ENCODE measurements around the gene EIF4E1B. TPM values are rescaled to one million over a fixed set of nuclear protein-coding genes. Genes with fewer than 3 reads are reported as not detected.

Gene EIF4E1B
- total and polyA plus RNA-seq, 7 donors: 0.36 TPM; not detected in 6

DNA sequence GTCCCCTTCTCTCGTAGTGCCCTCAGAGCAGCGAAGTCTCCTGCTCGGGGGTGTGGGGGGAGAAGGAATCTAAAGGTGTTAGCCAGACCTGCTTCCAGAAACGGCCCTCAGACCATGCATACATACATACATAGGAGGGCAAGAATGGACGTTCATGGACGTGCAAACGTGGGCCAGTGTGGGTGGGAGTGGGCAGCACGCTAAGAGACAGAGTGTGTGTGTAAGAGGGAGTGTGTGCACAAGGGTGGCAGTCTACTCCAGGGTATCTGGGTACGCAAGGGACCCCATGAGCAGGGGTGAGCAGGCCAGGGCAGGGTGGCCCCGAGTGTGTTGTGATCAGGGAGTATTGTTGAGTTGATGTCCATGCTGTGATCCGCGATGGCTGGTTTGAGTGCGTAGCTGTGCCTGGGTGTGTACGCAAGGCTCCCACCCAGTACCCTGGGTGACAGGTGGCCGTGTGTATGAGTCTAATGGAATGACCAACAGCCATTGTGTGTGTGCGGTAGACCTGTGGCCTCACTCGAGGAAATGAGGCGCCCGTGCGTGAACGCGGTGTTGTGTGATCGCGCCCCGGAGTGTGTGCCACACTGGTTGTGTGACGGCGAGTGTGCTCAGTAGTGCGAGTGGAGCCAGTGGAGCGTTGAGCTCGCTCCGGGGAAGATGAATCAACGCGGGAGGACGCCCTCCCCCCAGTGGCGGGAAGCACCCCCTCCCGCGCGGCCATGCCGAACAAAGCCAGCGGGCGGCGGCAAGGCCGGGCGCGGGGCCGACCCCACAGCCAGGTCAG is 21.3 kb upstream of the EIF4E1B start:
- Histone ChIP-seq H3K9me3 (no peaks in the 10 kb centered on the region), H3K4me3 (peak overlapping the region in 3 of 4 donors; percentile 46 to 65 (median 60)), H3K27ac (no peak overlapping the region), H3K4me1 (peaks cover 0 to 18% (median 14%) of the 10 kb centered on the region in 4 donors), H3K36me3 (no peaks in the 10 kb centered on the region), H3K27me3 (peaks cover 0 to 41% (median 19%) of the 10 kb centered on the region in 3 donors)
- TF ChIP-seq, protein P1, sequence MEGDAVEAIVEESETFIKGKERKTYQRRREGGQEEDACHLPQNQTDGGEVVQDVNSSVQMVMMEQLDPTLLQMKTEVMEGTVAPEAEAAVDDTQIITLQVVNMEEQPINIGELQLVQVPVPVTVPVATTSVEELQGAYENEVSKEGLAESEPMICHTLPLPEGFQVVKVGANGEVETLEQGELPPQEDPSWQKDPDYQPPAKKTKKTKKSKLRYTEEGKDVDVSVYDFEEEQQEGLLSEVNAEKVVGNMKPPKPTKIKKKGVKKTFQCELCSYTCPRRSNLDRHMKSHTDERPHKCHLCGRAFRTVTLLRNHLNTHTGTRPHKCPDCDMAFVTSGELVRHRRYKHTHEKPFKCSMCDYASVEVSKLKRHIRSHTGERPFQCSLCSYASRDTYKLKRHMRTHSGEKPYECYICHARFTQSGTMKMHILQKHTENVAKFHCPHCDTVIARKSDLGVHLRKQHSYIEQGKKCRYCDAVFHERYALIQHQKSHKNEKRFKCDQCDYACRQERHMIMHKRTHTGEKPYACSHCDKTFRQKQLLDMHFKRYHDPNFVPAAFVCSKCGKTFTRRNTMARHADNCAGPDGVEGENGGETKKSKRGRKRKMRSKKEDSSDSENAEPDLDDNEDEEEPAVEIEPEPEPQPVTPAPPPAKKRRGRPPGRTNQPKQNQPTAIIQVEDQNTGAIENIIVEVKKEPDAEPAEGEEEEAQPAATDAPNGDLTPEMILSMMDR (IDR thresholded peaks at IDR 0.05): no peak
- TF ChIP-seq EP300 (IDR thresholded peaks at IDR 0.05): no peak
- TF ChIP-seq POLR2A (IDR thresholded peaks at IDR 0.05): no peak
- TF ChIP-seq POLR2AphosphoS5 (IDR thresholded peaks at IDR 0.05): no peak
- intact Hi-C loops (cut with DNase I): no loop called here
- DNase-seq: no peak
- 31 to 38% methylated on average over 46 of the region's 46 CpGs for WGBS, 2 donors

DNA sequence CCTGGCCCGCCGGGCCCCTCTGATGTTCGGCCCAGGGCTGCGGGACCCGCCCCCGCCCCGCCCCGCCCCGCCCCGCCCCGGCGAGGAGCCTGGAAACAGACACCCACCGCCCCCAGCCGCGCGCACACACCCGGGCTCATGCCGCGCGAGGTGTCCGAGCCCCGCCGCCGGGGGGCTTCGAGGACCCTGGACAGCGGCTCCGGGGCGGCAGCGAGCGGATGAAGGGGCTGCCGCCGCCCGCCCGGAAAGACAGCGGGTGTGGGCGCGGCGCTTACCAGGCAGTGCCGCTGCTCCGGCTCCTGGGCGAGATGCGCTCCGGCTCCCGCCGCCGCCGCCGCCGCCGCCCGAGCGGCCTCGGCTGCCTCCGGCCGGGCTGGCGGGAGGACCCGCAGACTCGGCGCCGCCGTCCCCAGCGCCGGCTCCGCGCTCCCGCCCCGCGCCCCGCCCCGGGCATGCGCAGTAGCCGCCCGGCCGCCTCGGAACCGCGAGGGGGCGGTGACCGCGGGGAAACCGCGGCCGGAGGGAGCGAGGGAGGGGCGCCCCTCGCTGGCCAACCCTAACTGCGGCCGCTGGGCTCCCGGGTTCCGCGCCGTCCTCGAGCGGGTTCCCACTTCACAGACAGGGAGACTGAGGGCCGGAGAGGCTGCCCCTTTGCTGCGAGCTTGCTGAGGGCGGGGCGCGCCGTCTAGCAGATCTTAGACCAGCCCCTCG is 20.6 kb upstream of the EIF4E1B start, which contains the start of gene GPRIN1:
Gene GPRIN1, minus strand, starts transcription at position 433 of the 711 bp plus-strand sequence. CDS start 10,322 bp downstream, outside the sequence.
- peak within 1 kb of the TSS; percentile 14 to 65 (median 53) for H3K4me3 ChIP-seq
- TF ChIP-seq, protein P1 (IDR thresholded peaks at IDR 0.05): no peak
- no peak for TF ChIP-seq EP300 (IDR thresholded peaks at IDR 0.05)
- no peak for TF ChIP-seq POLR2AphosphoS5 (IDR thresholded peaks at IDR 0.05)
- no peak for TF ChIP-seq POLR2A (IDR thresholded peaks at IDR 0.05)
- no peaks in the 10 kb centered on the region for H3K9me3 ChIP-seq
- no peak within 1 kb of the TSS for H3K27ac ChIP-seq
- H3K4me1 ChIP-seq: peaks cover 0 to 19% (median 14%) of the 10 kb centered on the region in 4 donors
- no peaks in the 10 kb centered on the region for H3K36me3 ChIP-seq
- WGBS, 2 donors: 1% methylated on average over 101 of the region's 101 CpGs
- DNase-seq: no peak
- peaks cover 0 to 41% (median 19%) of the 10 kb centered on the region in 3 donors for H3K27me3 ChIP-seq
- intact Hi-C loops (cut with DNase I): no loop called here

DNA sequence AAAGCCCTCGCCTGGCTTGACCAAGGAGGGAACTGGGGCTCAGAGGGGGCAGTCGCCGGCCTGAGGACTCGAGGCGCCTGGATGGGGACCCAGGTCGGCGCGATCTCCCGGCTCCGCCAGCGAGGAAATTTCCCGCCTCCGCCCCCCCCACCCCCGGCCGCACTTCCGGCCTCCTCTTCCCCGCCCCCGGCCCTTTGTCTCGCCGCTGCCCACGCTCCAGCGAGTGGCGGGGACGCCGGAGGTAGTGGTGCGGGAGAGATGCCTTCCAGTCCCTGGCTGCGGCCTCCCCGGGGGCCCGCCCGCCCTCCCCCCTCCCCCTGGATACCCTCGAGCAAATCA is 20.1 kb upstream of the EIF4E1B start:
- Histone ChIP-seq H3K27ac (no peak overlapping the region), H3K36me3 (no peaks in the 10 kb centered on the region), H3K9me3 (no peaks in the 10 kb centered on the region), H3K4me1 (peaks cover 0 to 19% (median 14%) of the 10 kb centered on the region in 4 donors), H3K4me3 (peak overlapping the region; percentile 14 to 65 (median 53)), H3K27me3 (peaks cover 0 to 46% (median 23%) of the 10 kb centered on the region in 3 donors)
- no peak for TF ChIP-seq POLR2AphosphoS5 (IDR thresholded peaks at IDR 0.05)
- TF ChIP-seq, protein P1 (IDR thresholded peaks at IDR 0.05): no peak
- no peak for TF ChIP-seq POLR2A (IDR thresholded peaks at IDR 0.05)
- no peak for TF ChIP-seq EP300 (IDR thresholded peaks at IDR 0.05)
- intact Hi-C loops (cut with DNase I): no loop called here
- no peak for DNase-seq
- 2 to 4% methylated on average over 31 of the region's 31 CpGs for WGBS, 2 donors

DNA sequence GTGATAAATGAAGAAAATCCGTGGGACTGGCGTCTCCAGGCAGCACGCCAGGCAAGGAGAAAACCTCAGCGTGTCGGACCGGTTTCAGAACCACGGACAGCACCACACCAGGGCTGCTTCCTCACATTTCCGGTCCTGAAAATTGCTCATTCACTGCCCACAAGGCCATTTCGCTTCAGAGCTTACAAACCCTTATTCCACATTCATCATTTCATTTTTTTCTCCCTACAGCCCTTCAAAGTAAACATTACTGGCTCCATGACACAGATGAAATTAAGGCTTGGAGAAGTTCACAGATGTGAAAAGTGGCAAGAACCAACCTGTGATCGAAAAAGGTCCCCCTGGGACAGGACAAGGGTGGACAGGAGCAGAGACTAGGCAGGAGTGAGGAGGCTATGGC is 19.0 kb upstream of the EIF4E1B start:
- WGBS, 2 donors: 10 to 12% methylated on average over 10 of the region's 10 CpGs
- DNase-seq: no peak

More for the DNA sequence above, 19.0 kb upstream of the EIF4E1B start:
- H3K36me3 ChIP-seq: no peaks in the 10 kb centered on the region
- intact Hi-C loops (cut with DNase I): no loop called here
- no peak overlapping the region for H3K27ac ChIP-seq
- H3K27me3 ChIP-seq: peaks cover 0 to 57% (median 33%) of the 10 kb centered on the region in 3 donors
- no peak for TF ChIP-seq POLR2AphosphoS5 (IDR thresholded peaks at IDR 0.05)
- TF ChIP-seq POLR2A (IDR thresholded peaks at IDR 0.05): no peak
- TF ChIP-seq, protein P1 (IDR thresholded peaks at IDR 0.05): no peak
- TF ChIP-seq EP300 (IDR thresholded peaks at IDR 0.05): no peak
- peaks cover 0 to 19% (median 14%) of the 10 kb centered on the region in 4 donors for H3K4me1 ChIP-seq
- no peaks in the 10 kb centered on the region for H3K9me3 ChIP-seq
- no peak overlapping the region for H3K4me3 ChIP-seq
